Sigmoid colon (tissue), 7 donors: ENCODE data around the gene P4HB. TPM values are rescaled to one million over a fixed set of nuclear protein-coding genes. Genes with fewer than 3 reads are reported as not detected.

Experiments used
- DNase-seq: peaks from one replicate; pipeline ENCODE4 v3.0.0-alpha.2; 2019
- H3K27ac ChIP-seq, 4 donors: fragments of 200-600 bp; sonication (generic); one replicate each; pipeline ENCODE4 v1.5.1; 2016 to 2019; ENCODE audit warnings: mild to moderate bottlenecking in 1 of 4
- H3K27me3 ChIP-seq, 3 donors: fragments of 200-600 bp; sonication (generic); one replicate each; pipeline ENCODE4 v1.5.1; 2019; ENCODE audit warnings: mild to moderate bottlenecking in 1 of 3
- H3K36me3 ChIP-seq, 4 donors: fragments of 200-600 bp; sonication (generic); one replicate each; pipeline ENCODE4 v1.5.1; 2016 to 2019
- H3K4me1 ChIP-seq, 4 donors: fragments of 200-600 bp; sonication (generic); one replicate each; pipeline ENCODE4 v1.5.1; 2017 to 2019
- H3K4me3 ChIP-seq, 4 donors: fragments of 200-600 bp; sonication (generic); one replicate each; pipeline ENCODE4 v1.5.1; 2017 to 2019; ENCODE audit warnings: mild to moderate bottlenecking in 2 of 4, moderate library complexity in 1 of 4
- H3K9me3 ChIP-seq, 4 donors: fragments of 200-600 bp in 3 of 4; sonication (generic) in 3 of 4; one replicate each; pipeline versions ENCODE4 v1.5.1 to v1.6.1; 2013 to 2019
- CTCF ChIP-seq, 4 experiments: fragments of 450-650 bp in 3 of 4; fragments of 200-600 bp in 1 of 4; IDR thresholded peaks; one replicate each; pipeline ENCODE4 v1.5.1; 2016 to 2019; ENCODE audit warnings: antibody characterized with exemption in 4 of 4, mild to moderate bottlenecking in 3 of 4, moderate library complexity in 2 of 4
- EP300 ChIP-seq, 4 donors: sonication (generic); formaldehyde crosslinking; IDR thresholded peaks; one replicate each; pipeline ENCODE4 v1.6.1; 2017; ENCODE audit warnings: antibody characterized with exemption in 4 of 4
- POLR2A ChIP-seq, 2 donors: fragments of 450-650 bp; IDR thresholded peaks; one replicate each; pipeline ENCODE4 v1.6.1; 2016; ENCODE audit warnings: antibody characterized with exemption in 2 of 2, mild to moderate bottlenecking in 2 of 2, moderate library complexity in 2 of 2
- POLR2AphosphoS5 ChIP-seq, 4 donors: sonication (generic); formaldehyde crosslinking; IDR thresholded peaks; one replicate each; pipeline ENCODE4 v1.6.1; 2017; ENCODE audit warnings: antibody characterized with exemption in 4 of 4
- WGBS, 2 donors: extraction: QIAGEN DNeasy Blood & Tissue Kit; methylation state at CpG; one replicate each; pipeline ENCODE4 v1.1.7; 2013; 5-methylcytosine and 5-hydroxymethylcytosine counted together
- intact Hi-C: fragments of 100-400 bp; cut with DNase I; formaldehyde crosslinking; loops from one replicate; pipeline ENCODE4 v1.15.1; 2023
- polyA plus RNA-seq, 3 donors: library from polyadenylated mRNA; stranded (reverse); fragments of 200-250 nt; gene quantifications; one replicate each; pipeline ENCODE4 v1.2.3, GENCODE V29; 2013
- total RNA-seq, 4 donors: library from RNA; depleted of rRNA; stranded (reverse); fragments of >200 nt; gene quantifications; one replicate each; pipeline ENCODE4 v1.1.0, GENCODE V29; 2016
- donor health status: healthy with polysubstance abuse.
- donor health status: Bipolar disorder and iron deficiency.
- donor health status: healthy.

Gene P4HB
- total and polyA plus RNA-seq, 7 donors = 153 to 750 (median 237) TPM

DNA sequence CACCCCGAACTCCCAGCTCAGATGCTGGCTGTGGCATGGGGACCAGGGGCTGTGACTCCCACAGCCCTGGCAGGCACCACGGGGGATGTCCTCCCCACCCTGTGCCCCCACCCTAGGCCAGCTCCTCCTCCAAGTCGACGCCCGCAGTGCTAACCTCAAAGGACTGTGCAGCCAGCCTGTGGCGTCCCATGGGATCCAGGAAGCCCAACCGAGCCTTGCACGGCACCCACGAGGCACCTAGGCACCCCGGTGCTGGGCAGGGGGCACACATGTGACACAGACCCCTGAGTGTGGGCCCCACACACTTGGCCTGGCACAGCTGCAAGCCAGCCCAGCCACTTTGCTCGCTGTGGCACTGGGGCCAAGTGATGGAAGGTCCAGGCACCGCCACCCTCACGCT is 52.5 kb downstream of the P4HB start:
- no peak for TF ChIP-seq POLR2AphosphoS5 (IDR thresholded peaks at IDR 0.05)
- TF ChIP-seq CTCF (IDR thresholded peaks at IDR 0.05) = no peak
- TF ChIP-seq POLR2A (IDR thresholded peaks at IDR 0.05) = no peak
- no peak for TF ChIP-seq EP300 (IDR thresholded peaks at IDR 0.05)
- Histone ChIP-seq H3K27me3 (peaks cover 27 to 95% (median 74%) of the 10 kb centered on the region in 3 donors), H3K4me1 (peaks cover 0 to 20% (median 16%) of the 10 kb centered on the region in 4 donors)

GRCh38 chr17:81807210-81807719 is 53.1 kb downstream of the P4HB start:
- no peak for DNase-seq
- intact Hi-C loops = no loop called here
- TF ChIP-seq CTCF (IDR thresholded peaks at IDR 0.05) (no peak), POLR2A (IDR thresholded peaks at IDR 0.05) (no peak), POLR2AphosphoS5 (IDR thresholded peaks at IDR 0.05) (no peak), EP300 (IDR thresholded peaks at IDR 0.05) (no peak)

More for the DNA sequence above, 52.5 kb downstream of the P4HB start:
- 31 to 65% methylated on average over 13 of the region's 13 CpGs for WGBS, 2 donors
- intact Hi-C loops = no loop called here
- no peak for DNase-seq
- Histone ChIP-seq H3K36me3 (no peaks in the 10 kb centered on the region), H3K4me3 (no peak overlapping the region), H3K9me3 (no peaks in the 10 kb centered on the region), H3K27ac (no peak overlapping the region)

DNA sequence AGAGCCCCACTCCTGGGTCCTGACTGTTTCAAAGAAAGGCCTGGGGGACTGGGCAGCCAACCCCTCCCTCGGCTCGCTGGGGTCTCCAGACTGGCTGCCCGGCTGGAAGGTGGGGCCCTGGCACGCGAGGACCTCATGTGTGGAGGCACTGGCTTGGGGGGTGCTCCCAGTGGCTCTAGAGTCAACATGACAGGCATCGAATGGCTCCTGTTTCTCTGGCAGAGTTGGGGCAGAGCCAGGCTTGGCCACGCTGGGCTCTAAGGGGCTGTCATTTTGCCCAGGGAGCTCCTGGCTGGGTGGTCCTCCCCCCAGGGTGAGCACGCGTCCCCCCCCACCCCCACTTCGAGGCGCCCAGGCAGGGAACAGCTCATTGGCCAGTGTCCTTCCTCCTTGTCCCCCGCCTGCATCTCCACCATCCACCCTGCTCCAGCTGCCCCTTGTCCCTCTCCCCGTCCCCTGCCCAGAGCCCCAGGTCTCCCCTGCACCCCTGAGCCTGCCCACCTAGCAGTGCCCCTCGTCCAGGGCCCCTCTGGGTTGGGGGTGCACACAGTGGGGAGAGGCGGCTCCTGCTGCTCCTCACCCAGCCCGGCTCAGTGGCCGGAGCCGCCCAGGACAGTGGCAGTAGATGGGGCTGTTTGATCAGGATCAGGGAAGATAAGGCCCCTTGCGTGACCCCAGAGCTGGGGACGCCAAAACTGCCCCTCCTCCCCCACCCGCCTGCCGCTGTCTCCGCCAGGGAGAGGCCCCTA is 53.7 kb downstream of the P4HB start:
- WGBS, 2 donors = 11 to 27% methylated on average over 23 of the region's 23 CpGs
- peaks cover 32 to 95% (median 79%) of the 10 kb centered on the region in 3 donors for H3K27me3 ChIP-seq
- intact Hi-C loops = no loop called here

More at GRCh38 chr17:81807210-81807719, 53.1 kb downstream of the P4HB start:
- 35 to 58% methylated on average over 18 of the region's 18 CpGs for WGBS, 2 donors
- H3K27me3 ChIP-seq = peaks cover 31 to 95% (median 79%) of the 10 kb centered on the region in 3 donors
- H3K27ac ChIP-seq = no peak overlapping the region
- no peak overlapping the region for H3K4me3 ChIP-seq
- no peaks in the 10 kb centered on the region for H3K9me3 ChIP-seq
- H3K4me1 ChIP-seq = peaks cover 0 to 20% (median 16%) of the 10 kb centered on the region in 4 donors
- H3K36me3 ChIP-seq = no peaks in the 10 kb centered on the region

GRCh38 chr17:81805707-81806460 is 54.5 kb downstream of the P4HB start:
- Histone ChIP-seq H3K27ac (no peak overlapping the region), H3K9me3 (no peaks in the 10 kb centered on the region), H3K36me3 (no peaks in the 10 kb centered on the region), H3K4me3 (no peak overlapping the region), H3K4me1 (peaks cover 0 to 20% (median 16%) of the 10 kb centered on the region in 4 donors), H3K27me3 (peaks cover 31 to 95% (median 79%) of the 10 kb centered on the region in 3 donors)
- DNase-seq = no peak
- intact Hi-C loops = no loop called here
- TF ChIP-seq POLR2AphosphoS5 (IDR thresholded peaks at IDR 0.05) (no peak), POLR2A (IDR thresholded peaks at IDR 0.05) (no peak), EP300 (IDR thresholded peaks at IDR 0.05) (no peak), CTCF (IDR thresholded peaks at IDR 0.05) (no peak)
- 34 to 65% methylated on average over 18 of the region's 18 CpGs for WGBS, 2 donors

More for the DNA sequence above, 53.7 kb downstream of the P4HB start:
- peaks cover 0 to 20% (median 16%) of the 10 kb centered on the region in 4 donors for H3K4me1 ChIP-seq
- H3K9me3 ChIP-seq = no peaks in the 10 kb centered on the region
- no peak overlapping the region for H3K27ac ChIP-seq
- DNase-seq = no peak
- no peak overlapping the region for H3K4me3 ChIP-seq
- H3K36me3 ChIP-seq = no peaks in the 10 kb centered on the region
- no peak for TF ChIP-seq EP300 (IDR thresholded peaks at IDR 0.05)
- TF ChIP-seq POLR2AphosphoS5 (IDR thresholded peaks at IDR 0.05) = no peak
